ENCODE measurements around the gene ARHGAP9.

DNA sequence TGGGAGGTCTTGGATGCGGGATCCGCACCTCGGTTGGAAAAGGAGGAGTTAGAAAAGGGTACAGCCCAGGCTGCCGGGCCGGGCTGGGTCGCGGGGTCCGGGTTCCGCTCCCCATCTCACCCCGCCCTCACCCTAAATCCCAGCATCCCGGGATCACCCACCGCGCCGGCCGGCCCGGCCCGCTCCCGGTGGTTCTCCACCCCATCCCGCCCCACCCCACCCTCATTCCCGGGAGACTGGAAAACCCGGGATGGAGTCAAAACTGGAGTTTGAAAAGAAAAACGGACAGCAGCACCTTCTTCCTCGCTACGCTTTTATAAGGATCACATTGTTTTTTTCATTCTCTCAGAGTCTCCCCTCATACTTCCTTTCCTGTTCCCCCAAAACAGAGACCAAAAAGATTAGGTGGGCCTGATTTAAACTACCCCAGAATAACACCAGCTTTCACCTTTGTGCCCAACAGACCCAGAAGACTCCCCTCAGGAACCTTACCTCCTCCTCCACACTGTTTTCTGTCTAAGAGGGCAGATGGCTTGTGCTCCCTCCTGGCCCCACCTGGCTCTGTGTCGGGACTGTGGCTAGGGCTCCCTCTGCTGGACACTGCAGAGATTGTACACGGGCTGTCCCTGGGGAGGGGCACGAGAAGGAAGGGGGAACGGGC, 17.3 kb downstream of the ARHGAP9 start:
- TF ChIP-seq, protein P1, sequence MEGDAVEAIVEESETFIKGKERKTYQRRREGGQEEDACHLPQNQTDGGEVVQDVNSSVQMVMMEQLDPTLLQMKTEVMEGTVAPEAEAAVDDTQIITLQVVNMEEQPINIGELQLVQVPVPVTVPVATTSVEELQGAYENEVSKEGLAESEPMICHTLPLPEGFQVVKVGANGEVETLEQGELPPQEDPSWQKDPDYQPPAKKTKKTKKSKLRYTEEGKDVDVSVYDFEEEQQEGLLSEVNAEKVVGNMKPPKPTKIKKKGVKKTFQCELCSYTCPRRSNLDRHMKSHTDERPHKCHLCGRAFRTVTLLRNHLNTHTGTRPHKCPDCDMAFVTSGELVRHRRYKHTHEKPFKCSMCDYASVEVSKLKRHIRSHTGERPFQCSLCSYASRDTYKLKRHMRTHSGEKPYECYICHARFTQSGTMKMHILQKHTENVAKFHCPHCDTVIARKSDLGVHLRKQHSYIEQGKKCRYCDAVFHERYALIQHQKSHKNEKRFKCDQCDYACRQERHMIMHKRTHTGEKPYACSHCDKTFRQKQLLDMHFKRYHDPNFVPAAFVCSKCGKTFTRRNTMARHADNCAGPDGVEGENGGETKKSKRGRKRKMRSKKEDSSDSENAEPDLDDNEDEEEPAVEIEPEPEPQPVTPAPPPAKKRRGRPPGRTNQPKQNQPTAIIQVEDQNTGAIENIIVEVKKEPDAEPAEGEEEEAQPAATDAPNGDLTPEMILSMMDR (IDR thresholded peaks at IDR 0.05; ENCODE audit: low read depth, low read length, poor library complexity, severe bottlenecking), result peak; percentile 98
- TF ChIP-seq EZH2phosphoT487 (IDR thresholded peaks at IDR 0.05; ENCODE audit: borderline replicate concordance, low read length), result no peak
